Natural killer cell (primary cell): ENCODE data around the gene KASH5. TPM values are rescaled to one million over a fixed set of nuclear protein-coding genes. Genes with fewer than 3 reads are reported as not detected.
A peak's percentile ranks its signal among the peaks of the same experiment; 100 is the strongest.

Source experiments
- ATAC-seq, 3 donors: fragments of 150-1000 bp in 2 of 3; fragments of 200-7000 bp in 1 of 3; cut with Tn5 transposase; 1 replicate in 1 of 3; 2 replicates in 2 of 3; pipeline ENCODE4 v1.10.0; 2021; ENCODE audit warnings: mild to moderate bottlenecking in 2 of 3, moderate library complexity in 2 of 3
- DNase-seq, 2 donors: peaks; one replicate each; pipeline versions ENCODE4 v3.0.0 to v3.0.0-alpha.2; 2013 to 2021; ENCODE audit warnings: mixed read lengths in 1 of 2
- H3K27ac ChIP-seq: one replicate; pipeline ENCODE4 v1.5.1; 2013; ENCODE audit warnings: mild to moderate bottlenecking, low read length
- H3K27me3 ChIP-seq: one replicate; pipeline ENCODE4 v1.6.1; 2013; ENCODE audit warnings: low read length; ENCODE audit not compliant: control insufficient read depth, insufficient read depth
- H3K36me3 ChIP-seq: one replicate; pipeline ENCODE4 v1.6.1; 2013; ENCODE audit warnings: low read length; ENCODE audit not compliant: control insufficient read depth, insufficient read depth
- H3K4me1 ChIP-seq: one replicate; pipeline ENCODE4 v1.6.1; 2013; ENCODE audit warnings: low read length; ENCODE audit not compliant: control insufficient read depth, insufficient read depth
- H3K4me3 ChIP-seq: one replicate; pipeline ENCODE4 v1.5.1; 2013; ENCODE audit warnings: low read length
- H3K9me3 ChIP-seq: one replicate; pipeline ENCODE4 v1.6.1; 2013; ENCODE audit warnings: low read length; ENCODE audit not compliant: control insufficient read depth, insufficient read depth
- H3K27ac Mint-ChIP-seq, 2 donors: one replicate each; pipeline ENCODE4 v1.8.0; 2022; ENCODE audit warnings: mild to moderate bottlenecking in 2 of 2, mixed read lengths in 2 of 2, moderate library complexity in 1 of 2
- H3K27me3 Mint-ChIP-seq, 2 donors: one replicate each; pipeline ENCODE4 v1.8.0; 2022; ENCODE audit warnings: low read depth in 2 of 2, mixed read lengths in 2 of 2
- H3K36me3 Mint-ChIP-seq: one replicate; pipeline ENCODE4 v1.8.0; 2022; ENCODE audit warnings: mixed read lengths
- H3K4me1 Mint-ChIP-seq, 2 donors: one replicate each; pipeline ENCODE4 v1.8.0; 2022; ENCODE audit warnings: mixed read lengths in 2 of 2
- H3K4me3 Mint-ChIP-seq: one replicate; pipeline ENCODE4 v1.8.0; 2022; ENCODE audit warnings: mild to moderate bottlenecking, moderate library complexity, mixed read lengths
- H3K9me3 Mint-ChIP-seq, 2 donors: one replicate each; pipeline ENCODE4 v1.8.0; 2022; ENCODE audit warnings: mixed read lengths in 2 of 2
- CTCF ChIP-seq: fragments of 200-600 bp; IDR thresholded peaks from one replicate; pipeline ENCODE4 v1.8.0; 2022; ENCODE audit warnings: antibody characterized with exemption
- WGBS: methylation state at CpG from one replicate; pipeline ENCODE4 v1.1.7; 2013; ENCODE audit warnings: missing lambda C conversion rate; ENCODE audit not compliant: insufficient coverage; 5-methylcytosine and 5-hydroxymethylcytosine counted together
- intact Hi-C: fragments of 100-400 bp; cut with micrococcal nuclease; formaldehyde crosslinking; loops from one replicate; pipeline ENCODE4 v1.14.2; 2022
- total RNA-seq, 4 donors: library from RNA; stranded (reverse); fragments of 120-200 nt in 1 of 4; gene quantifications; one replicate each; pipeline versions ENCODE4 v1.2.3 to v1.2.4, GENCODE V29; 2013 to 2022

Gene KASH5
- total RNA-seq, 3 donors from 2014 or later (not counting 1 experiment from before 2014, with no cell fraction given) = 0.73 to 0.80 TPM; not detected in 1

GRCh38 chr19:49343123-49343522 is 44.9 kb upstream of the KASH5 start:
- H3K27me3 Mint-ChIP-seq = no peaks in the 10 kb centered on the region
- H3K27ac ChIP-seq = no peak overlapping the region
- no peak overlapping the region for H3K4me3 ChIP-seq
- H3K4me1 Mint-ChIP-seq = peaks cover 37 to 46% of the 10 kb centered on the region in 2 donors
- WGBS = 84% methylated on average over 7 of the region's 7 CpGs
- no peak for TF ChIP-seq CTCF
- no peaks in the 10 kb centered on the region for H3K27me3 ChIP-seq
- no peaks in the 10 kb centered on the region for H3K36me3 Mint-ChIP-seq
- no peak overlapping the region for H3K4me3 Mint-ChIP-seq
- ATAC-seq (no peak), DNase-seq (no peak)
- no peaks in the 10 kb centered on the region for H3K9me3 ChIP-seq
- intact Hi-C loops = no loop called here
- H3K36me3 ChIP-seq = peaks cover 17% of the 10 kb centered on the region
- H3K9me3 Mint-ChIP-seq = no peaks in the 10 kb centered on the region
- H3K27ac Mint-ChIP-seq = peak overlapping the region; percentile 6 to 14
- H3K4me1 ChIP-seq = peaks cover 67% of the 10 kb centered on the region

DNA sequence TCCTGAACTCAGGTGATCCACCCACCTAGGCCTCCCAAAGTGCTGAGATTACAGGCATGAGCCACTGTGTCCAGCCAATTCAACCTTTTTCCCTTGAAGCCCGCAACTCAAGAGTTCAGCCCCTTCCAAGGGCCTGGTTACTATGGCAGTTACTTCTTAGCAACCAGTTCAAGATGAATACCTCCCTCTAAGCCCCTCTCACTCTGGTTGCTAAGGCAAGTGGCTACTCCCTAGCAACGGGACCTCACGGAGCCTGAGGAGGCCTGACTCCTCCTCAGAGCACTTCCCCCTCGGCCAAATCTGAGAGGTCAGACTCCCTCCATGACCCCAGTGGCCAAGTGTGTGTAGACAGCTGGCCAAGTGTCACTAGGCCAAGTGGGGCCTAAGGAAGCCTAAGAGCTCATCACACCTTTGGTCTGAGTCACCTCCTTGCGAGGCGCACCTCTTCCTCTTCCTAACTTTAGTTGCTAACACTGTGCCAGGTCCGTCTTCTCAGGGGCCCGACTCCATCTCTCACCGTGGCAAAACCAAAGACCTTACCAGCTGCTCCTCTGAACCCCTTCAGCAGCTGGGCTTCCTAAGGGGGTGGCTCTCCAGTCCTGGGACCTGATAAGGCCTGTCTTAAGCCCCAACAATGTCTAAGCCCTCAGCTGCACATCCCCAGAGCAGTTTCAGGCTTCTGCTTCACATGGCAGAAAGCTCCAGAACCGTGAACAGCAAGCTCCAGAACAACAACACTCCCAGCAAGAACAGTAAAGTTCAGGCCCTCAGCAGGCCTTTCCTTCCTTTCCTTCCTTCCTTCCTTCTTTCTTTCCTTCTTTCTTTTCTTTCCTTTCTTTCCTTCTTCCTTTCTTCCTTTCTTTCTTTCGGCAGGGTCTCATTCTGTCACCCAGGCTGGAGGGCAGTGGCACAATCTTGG is 43.3 kb upstream of the KASH5 start:
- H3K27ac ChIP-seq = peak overlapping the region; percentile 58
- no peaks in the 10 kb centered on the region for H3K27me3 Mint-ChIP-seq
- peak in 1 of 2 donors; percentile 35 for DNase-seq

DNA sequence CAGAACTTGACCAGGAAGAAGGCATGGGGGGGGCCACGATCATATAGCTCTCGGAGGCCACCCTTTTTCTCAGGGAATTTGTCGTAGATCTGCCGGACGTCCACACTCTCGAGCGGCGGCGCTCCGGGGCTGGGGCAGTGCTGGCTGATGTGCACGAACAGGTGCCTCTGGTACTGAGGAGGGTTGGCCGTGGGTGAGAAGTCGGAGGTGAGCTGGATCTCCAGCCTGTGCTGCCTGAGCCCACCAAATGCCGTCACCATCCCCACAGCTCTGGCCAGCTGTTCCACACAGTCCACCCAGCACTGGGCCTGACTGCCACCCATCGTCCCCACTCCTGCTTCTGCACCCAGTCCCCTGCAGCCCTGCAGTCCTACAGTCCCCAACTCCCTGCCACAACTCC is 40.9 kb upstream of the KASH5 start:
- DNase-seq (no peak), ATAC-seq (no peak)
- H3K36me3 Mint-ChIP-seq = no peaks in the 10 kb centered on the region
- H3K4me1 Mint-ChIP-seq = peaks cover 20 to 23% of the 10 kb centered on the region in 2 donors
- intact Hi-C loops = no loop called here
- Histone ChIP-seq H3K4me3 (no peak overlapping the region), H3K27ac (no peak overlapping the region), H3K4me1 (peaks cover 29% of the 10 kb centered on the region), H3K9me3 (no peaks in the 10 kb centered on the region), H3K36me3 (no peaks in the 10 kb centered on the region), H3K27me3 (no peaks in the 10 kb centered on the region)
- H3K27ac Mint-ChIP-seq = no peak overlapping the region
- 95% methylated on average over 15 of the region's 15 CpGs for WGBS
- TF ChIP-seq CTCF = no peak
- peaks cover 0 to 3% of the 10 kb centered on the region in 2 donors for H3K27me3 Mint-ChIP-seq
- H3K4me3 Mint-ChIP-seq = no peak overlapping the region
- H3K9me3 Mint-ChIP-seq = no peaks in the 10 kb centered on the region

More for the DNA sequence above, 43.3 kb upstream of the KASH5 start:
- peaks cover 6% of the 10 kb centered on the region for H3K36me3 ChIP-seq
- no peaks in the 10 kb centered on the region for H3K9me3 ChIP-seq
- intact Hi-C loops = no loop called here
- H3K36me3 Mint-ChIP-seq = no peaks in the 10 kb centered on the region
- peak overlapping the region; percentile 86 for H3K27ac Mint-ChIP-seq
- 69% methylated on average over 11 of the region's 11 CpGs for WGBS
- H3K4me3 ChIP-seq = no peak overlapping the region
- H3K9me3 Mint-ChIP-seq = no peaks in the 10 kb centered on the region
- no peak for TF ChIP-seq CTCF
- peaks cover 31 to 37% of the 10 kb centered on the region in 2 donors for H3K4me1 Mint-ChIP-seq
- no peaks in the 10 kb centered on the region for H3K27me3 ChIP-seq
- H3K4me1 ChIP-seq = peaks cover 50% of the 10 kb centered on the region
- peak overlapping the region; percentile 83 for H3K4me3 Mint-ChIP-seq
- peak; percentile 68 to 86 (median 76) for ATAC-seq
